Gastrocnemius medialis (tissue), 4 donors: ENCODE results near the gene GSG1L2.

Experiments used
- CTCF ChIP-seq, 5 experiments: fragments of 450-650 bp in 3 of 5; fragments of 200-600 bp in 2 of 5; sonication (generic) in 2 of 5; IDR thresholded peaks in 4 of 5; conservative IDR thresholded peaks in 1 of 5; 1 replicate in 4 of 5; 2 replicates in 1 of 5; pipeline ENCODE4 v1.5.1; 2016 to 2019; ENCODE audit warnings: antibody characterized with exemption in 5 of 5, mild to moderate bottlenecking in 3 of 5, moderate library complexity in 3 of 5
- POLR2A ChIP-seq, 2 donors: fragments of 450-650 bp; IDR thresholded peaks; one replicate each; pipeline ENCODE4 v1.6.1; 2017; ENCODE audit warnings: antibody characterized with exemption in 2 of 2, mild to moderate bottlenecking in 2 of 2, moderate library complexity in 2 of 2

- TF ChIP-seq POLR2A (IDR thresholded peaks at IDR 0.05) (no peak), CTCF (IDR thresholded peaks at IDR 0.05 in 4 of 5, conservative IDR thresholded peaks at IDR 0.05 in 1 of 5) (no peak)
Observed at GRCh38 chr17:9828296-9829295, 6.7 kb upstream of the GSG1L2 start.
